ENCODE measurements around the gene ZNF235. TPM values are rescaled to one million over a fixed set of nuclear protein-coding genes. Genes with fewer than 3 reads are reported as not detected.

Gene ZNF235
- total and polyA plus RNA-seq, 2 of the 4 experiments (the other 2 are of a cell fraction), result 0.77 to 3.0 TPM

- Histone ChIP-seq H4K91ac (ENCODE audit: insufficient read depth, low read depth, low read length) (no peak overlapping the region), H2AK9ac (replicated peaks; ENCODE audit: low read depth, low read length, poor library complexity) (no peak overlapping the region), H3K18ac (ENCODE audit: low read depth, low read length) (no peak overlapping the region), H3K36me3 (ENCODE audit: control insufficient read depth, insufficient read depth, low read length) (no peaks in the 10 kb centered on the region), H3K9ac (ENCODE audit: low read depth, low read length) (no peak overlapping the region), H2BK5ac (ENCODE audit: low read depth, low read length, poor library complexity, severe bottlenecking) (no peak overlapping the region), H3K27me3 (ENCODE audit: control insufficient read depth, insufficient read depth, low read length) (no peaks in the 10 kb centered on the region), H4K5ac (ENCODE audit: low read depth, low read length) (no peak overlapping the region), H3K27ac (ENCODE audit: insufficient read depth, low read length) (no peak overlapping the region), H3K9me3 (ENCODE audit: control insufficient read depth, insufficient read depth, low read length) (peaks cover 6% of the 10 kb centered on the region), H4K8ac (ENCODE audit: low read depth in 2 of 2, low read length in 2 of 2) (no peak overlapping the region), H2AFZ (replicated peaks; ENCODE audit: low read length, poor library complexity) (no peak overlapping the region), H3K9me1 (ENCODE audit: insufficient read depth, low read length) (no peaks in the 10 kb centered on the region), H3K4me2 (ENCODE audit: low read depth, low read length) (no peak overlapping the region), H3K4ac (ENCODE audit: low read depth, low read length) (no peak overlapping the region), H2BK20ac (ENCODE audit: low read depth, low read length) (no peak overlapping the region), H3K14ac (replicated peaks; ENCODE audit: low read depth, low read length) (no peak overlapping the region), H3K4me3 (ENCODE audit: insufficient read depth, low read depth, low read length) (no peak overlapping the region), H3K56ac (ENCODE audit: extremely low read depth, insufficient read depth, low read length) (no peak overlapping the region), H2AK5ac (ENCODE audit: low read depth, low read length) (no peak overlapping the region), H3K23ac (ENCODE audit: low read depth, low read length) (no peak overlapping the region), H3K4me1 (ENCODE audit: control insufficient read depth, insufficient read depth, low read length) (no peaks in the 10 kb centered on the region), H3K79me1 (ENCODE audit: low read depth in 1 of 2, low read length in 2 of 2) (no peaks in the 10 kb centered on the region), H2BK15ac (ENCODE audit: low read depth, low read length) (no peak overlapping the region), H4K20me1 (ENCODE audit: insufficient read depth, low read length) (no peaks in the 10 kb centered on the region), H2BK120ac (ENCODE audit: low read depth, low read length) (no peak overlapping the region)
- ChIA-PET POLR2A (ENCODE audit: unreplicated experiment) (no interaction called here), CTCF (no interaction called here)
- intact Hi-C loops (cut with micrococcal nuclease) (no loop called here), dilution Hi-C loops (cut with HindIII; ENCODE audit: low sequenced_read_pairs, unreplicated experiment) (no loop called here), in situ Hi-C loops (cut with MboI; ENCODE audit: low sequenced_read_pairs) (no loop called here)
- no peak for DNase-seq
- no TSS peak for BruUV-seq (replicated peaks)
- WGBS, 2 experiments (ENCODE audit: extremely low coverage in 2 of 2, insufficient read length in 1 of 2), result no CpG with 5 or more reads among the region's 10 CpGs
- no peak for ATAC-seq (ENCODE audit: low read depth)
- TF ChIP-seq, protein P1, sequence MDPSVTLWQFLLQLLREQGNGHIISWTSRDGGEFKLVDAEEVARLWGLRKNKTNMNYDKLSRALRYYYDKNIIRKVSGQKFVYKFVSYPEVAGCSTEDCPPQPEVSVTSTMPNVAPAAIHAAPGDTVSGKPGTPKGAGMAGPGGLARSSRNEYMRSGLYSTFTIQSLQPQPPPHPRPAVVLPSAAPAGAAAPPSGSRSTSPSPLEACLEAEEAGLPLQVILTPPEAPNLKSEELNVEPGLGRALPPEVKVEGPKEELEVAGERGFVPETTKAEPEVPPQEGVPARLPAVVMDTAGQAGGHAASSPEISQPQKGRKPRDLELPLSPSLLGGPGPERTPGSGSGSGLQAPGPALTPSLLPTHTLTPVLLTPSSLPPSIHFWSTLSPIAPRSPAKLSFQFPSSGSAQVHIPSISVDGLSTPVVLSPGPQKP (IDR thresholded peaks at IDR 0.05; ENCODE audit: borderline replicate concordance, low read depth, low read length), result no peak
- no peak for TF ChIP-seq NFE2L2 (IDR thresholded peaks at IDR 0.05; ENCODE audit: low read depth, low read length)
- TF ChIP-seq RCOR1 (IDR thresholded peaks at IDR 0.05; ENCODE audit: insufficient replicate concordance, low read length), result no peak
- no peak for TF ChIP-seq RFX5 (IDR thresholded peaks at IDR 0.05; ENCODE audit: low read depth, low read length)
- no peak for TF ChIP-seq FOS (IDR thresholded peaks at IDR 0.05; ENCODE audit: low read depth, low read length)
- TF ChIP-seq, protein P2, sequence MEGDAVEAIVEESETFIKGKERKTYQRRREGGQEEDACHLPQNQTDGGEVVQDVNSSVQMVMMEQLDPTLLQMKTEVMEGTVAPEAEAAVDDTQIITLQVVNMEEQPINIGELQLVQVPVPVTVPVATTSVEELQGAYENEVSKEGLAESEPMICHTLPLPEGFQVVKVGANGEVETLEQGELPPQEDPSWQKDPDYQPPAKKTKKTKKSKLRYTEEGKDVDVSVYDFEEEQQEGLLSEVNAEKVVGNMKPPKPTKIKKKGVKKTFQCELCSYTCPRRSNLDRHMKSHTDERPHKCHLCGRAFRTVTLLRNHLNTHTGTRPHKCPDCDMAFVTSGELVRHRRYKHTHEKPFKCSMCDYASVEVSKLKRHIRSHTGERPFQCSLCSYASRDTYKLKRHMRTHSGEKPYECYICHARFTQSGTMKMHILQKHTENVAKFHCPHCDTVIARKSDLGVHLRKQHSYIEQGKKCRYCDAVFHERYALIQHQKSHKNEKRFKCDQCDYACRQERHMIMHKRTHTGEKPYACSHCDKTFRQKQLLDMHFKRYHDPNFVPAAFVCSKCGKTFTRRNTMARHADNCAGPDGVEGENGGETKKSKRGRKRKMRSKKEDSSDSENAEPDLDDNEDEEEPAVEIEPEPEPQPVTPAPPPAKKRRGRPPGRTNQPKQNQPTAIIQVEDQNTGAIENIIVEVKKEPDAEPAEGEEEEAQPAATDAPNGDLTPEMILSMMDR (conservative IDR thresholded peaks at IDR 0.05; ENCODE audit: low read depth, low read length), result no peak
- no peak for TF ChIP-seq MAFK (IDR thresholded peaks at IDR 0.05; ENCODE audit: low read depth, low read length)
- no peak for TF ChIP-seq CHD1 (IDR thresholded peaks at IDR 0.05; ENCODE audit: low read depth, low read length)
- no peak for TF ChIP-seq POLR2A (IDR thresholded peaks at IDR 0.05; ENCODE audit: low read depth, low read length)
- TF ChIP-seq MXI1 (IDR thresholded peaks at IDR 0.05; ENCODE audit: borderline replicate concordance, low read depth, low read length), result no peak
- no peak for TF ChIP-seq CEBPB (IDR thresholded peaks at IDR 0.05; ENCODE audit: low read depth, low read length)
- no peak for TF ChIP-seq SMC3 (IDR thresholded peaks at IDR 0.05; ENCODE audit: low read depth, low read length)
- no peak for TF ChIP-seq MAZ (IDR thresholded peaks at IDR 0.05; ENCODE audit: borderline replicate concordance, low read depth, low read length)
Measured at GRCh38 chr19:44280916-44281315, 23.9 kb downstream of the ZNF235 start.

Data from IMR-90 (cell line).